Measurements from ENCODE around the gene NACA2.

The NACA2 gene

GRCh38 chr17:61543786-61544415 is 47.1 kb downstream of the NACA2 start:
- no peak for DNase-seq

GRCh38 chr17:61542027-61542426 is 49.0 kb downstream of the NACA2 start:
- DNase-seq: no peak

- DNase-seq: no peak
These were observed 50.1 kb downstream of the NACA2 start for GRCh38 chr17:61540874-61541273.
